ENCODE data around the gene PAX7.

The PAX7 gene

GRCh38 chr1:18703041-18703621, 72.5 kb downstream of the PAX7 start:
- no peak for DNase-seq (ENCODE audit: low spot score)

DNA sequence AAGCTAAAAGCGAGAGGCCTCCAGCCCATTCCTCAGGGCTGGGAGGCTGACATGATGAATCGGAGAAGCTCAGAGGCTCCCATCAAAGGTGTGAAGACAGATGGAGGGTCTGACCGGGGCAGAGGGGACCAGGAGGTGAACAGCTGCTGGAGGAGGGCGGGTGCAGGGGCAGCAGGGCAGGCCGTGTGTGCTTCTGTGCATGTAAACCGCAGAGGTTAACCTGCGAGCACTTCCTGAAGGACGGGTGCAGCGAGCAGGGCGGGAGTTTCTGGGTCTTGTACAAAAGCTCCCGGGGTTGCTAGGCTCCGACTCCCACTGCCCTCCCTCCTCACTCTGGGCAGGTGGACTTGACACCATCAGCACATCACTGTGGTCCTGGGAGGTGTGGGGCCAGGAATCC, 75.2 kb downstream of the PAX7 start:
- DNase-seq (ENCODE audit: low spot score) = no peak

DNA sequence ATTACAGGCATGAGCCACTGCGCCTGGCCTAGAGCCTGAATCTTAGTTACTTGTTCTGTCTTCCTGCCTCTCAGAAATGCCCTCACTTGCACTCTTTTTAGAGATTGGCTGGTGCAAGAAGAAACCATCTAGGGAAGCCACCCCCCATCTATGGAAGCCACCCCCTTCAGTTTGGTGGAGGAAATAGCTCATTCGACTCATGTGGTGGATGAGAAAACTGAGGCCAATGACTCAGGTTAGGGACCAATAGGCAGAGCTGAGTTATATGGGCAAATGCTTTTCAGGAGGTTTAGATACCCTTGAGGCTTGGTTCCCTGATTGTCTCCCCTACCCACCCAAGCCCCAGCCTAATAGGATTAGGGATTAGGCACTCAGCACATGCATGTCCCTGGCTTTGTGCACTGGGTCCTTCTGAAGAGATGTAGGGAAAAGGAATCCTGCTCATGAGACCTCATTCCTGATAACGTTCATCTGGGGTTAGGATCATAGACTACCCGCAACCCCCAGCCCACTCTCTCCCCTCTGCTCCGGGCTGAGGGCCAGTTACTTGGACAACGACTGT, 77.1 kb downstream of the PAX7 start:
- DNase-seq (ENCODE audit: low spot score) = no peak

GRCh38 chr1:18710002-18710401, 79.4 kb downstream of the PAX7 start:
- no peak for DNase-seq (ENCODE audit: low spot score)

- no peak for DNase-seq (ENCODE audit: low spot score)
Measured at GRCh38 chr1:18711003-18711402, 80.4 kb downstream of the PAX7 start.

- no peak for DNase-seq (ENCODE audit: low spot score)
Measured at GRCh38 chr1:18711536-18712251, 81.0 kb downstream of the PAX7 start.

DNA sequence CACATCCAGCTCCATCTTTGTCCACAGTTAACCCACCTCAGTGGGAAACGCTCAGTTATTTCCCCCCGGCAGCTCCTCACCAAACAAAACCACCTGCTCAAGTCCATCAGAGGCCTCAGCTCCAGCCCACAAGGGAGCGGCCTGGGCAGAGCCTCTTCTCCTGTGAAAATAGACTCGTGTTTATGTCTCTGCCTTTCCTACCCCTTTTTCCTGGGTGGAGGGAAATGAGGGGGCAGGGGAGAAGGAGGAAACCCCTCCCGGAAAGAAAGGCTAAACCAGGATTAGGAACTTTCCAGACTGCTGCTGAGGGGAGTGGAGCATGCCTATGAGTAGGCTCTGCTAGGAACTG, 81.6 kb downstream of the PAX7 start:
- DNase-seq (ENCODE audit: low spot score) = no peak

GRCh38 chr1:18714404-18715175, 83.9 kb downstream of the PAX7 start:
- DNase-seq (ENCODE audit: low spot score) = no peak

DNA sequence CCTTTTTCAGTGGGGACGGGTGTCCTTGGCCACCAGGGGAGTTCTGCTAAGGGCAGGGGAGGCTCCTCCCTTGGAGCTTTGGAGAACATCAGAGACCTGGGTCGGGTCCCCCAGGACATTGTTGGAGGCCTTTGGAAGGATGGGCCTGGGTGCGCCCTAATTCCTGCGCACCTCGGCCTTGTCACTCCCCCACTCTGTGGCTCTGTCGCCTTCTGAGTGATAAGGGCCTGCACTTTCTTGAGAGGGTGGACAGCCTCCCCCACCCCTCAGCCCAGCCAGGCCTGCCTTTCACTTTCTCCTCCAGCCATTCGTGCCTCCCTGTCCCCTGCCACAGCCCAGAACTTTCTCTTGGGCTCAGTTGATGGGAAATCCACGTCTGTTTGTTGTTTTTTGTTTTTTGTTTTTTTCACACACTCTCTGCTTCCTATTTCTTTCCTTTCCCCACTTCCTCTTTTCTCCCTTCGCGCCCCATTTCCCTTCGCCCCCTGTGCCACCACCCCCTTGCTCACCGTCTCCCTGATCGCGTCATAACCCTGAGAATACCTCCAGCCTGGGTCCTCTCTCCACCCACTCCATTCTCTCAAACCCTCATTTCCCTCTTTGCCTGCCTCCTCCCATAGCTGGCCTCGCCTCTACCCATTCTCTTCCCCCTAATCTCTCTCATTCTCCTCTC, 85.6 kb downstream of the PAX7 start:
- DNase-seq (ENCODE audit: low spot score) = no peak

DNA sequence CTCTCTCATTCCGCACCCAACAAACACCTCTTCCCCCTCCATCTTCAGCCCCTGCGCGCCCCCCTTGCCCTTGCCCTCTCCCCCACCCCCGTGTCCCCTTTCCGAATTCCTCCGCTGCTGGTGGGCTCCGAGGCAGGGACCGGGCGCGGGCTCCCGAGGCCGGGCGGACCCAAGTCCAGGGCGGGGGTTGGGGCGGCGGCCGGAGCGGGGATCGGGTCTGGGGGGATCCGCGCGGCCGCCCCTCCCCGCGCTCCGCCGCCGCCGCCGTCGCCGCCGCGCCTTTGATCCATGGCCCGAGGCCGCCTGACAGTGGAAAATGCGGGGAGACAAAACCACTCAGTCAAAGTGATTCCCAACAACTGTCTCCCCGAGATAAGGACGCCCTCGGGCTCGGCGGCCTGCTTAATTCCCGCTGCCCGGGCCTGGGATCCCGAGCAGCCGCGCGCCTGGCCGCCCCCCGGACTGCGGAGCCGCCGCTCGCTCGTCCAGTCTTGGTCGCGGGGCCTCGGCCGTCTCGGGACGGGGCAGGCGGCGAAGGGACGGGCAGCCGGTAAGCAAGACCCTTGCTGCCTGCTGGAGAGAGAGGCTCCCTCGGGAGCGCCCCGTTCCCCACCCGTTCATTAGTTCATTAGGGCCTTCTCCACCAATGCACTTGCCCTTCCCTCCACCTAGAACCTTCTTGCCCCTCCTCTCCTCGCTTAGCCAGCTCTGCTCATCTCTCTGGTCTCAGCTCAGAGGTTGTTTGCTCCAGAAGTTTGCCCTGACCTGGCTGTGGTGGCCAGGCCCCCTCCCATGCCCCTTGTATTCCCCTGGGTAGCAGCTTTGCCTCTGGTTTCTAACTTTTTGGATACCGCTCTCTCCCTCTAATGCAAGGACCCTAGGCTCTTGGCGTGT, 86.4 kb downstream of the PAX7 start:
- no peak for DNase-seq (ENCODE audit: low spot score)

DNA sequence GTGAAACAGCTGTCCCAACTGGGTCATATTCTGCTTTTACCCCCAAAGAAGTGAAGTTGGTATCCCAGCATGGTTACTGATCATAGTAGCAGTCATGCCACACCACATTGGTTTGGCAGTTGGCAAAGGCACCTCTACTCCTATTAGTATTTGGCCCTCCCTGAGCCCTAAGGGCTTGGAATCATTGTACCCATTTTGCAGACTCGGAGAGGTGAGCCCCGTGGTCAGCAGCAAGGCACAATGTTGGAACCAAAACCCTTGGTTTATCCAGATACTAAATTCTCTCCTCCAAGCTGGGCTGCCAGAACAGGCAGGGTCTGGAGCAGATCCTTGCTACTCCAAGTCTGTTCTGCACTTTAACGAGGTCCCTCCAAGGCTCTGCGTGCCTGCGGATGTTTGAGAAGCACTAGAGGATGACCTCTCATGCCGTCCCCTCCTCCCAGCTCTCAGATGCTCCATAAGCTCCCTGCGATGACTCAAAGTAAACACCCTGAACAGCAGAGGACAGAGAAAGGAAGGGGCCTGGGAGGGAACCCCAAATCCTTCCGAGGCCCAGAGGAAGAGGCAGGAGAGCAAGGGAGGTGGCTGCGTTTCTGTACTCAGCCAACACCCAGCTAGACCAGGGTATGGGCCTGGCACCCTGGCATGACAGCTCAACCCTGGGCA, 89.3 kb downstream of the PAX7 start:
- DNase-seq (ENCODE audit: low spot score) = no peak

- no peak for DNase-seq (ENCODE audit: low spot score)
Measured at GRCh38 chr1:18721041-18721440, 90.4 kb downstream of the PAX7 start.

DNA sequence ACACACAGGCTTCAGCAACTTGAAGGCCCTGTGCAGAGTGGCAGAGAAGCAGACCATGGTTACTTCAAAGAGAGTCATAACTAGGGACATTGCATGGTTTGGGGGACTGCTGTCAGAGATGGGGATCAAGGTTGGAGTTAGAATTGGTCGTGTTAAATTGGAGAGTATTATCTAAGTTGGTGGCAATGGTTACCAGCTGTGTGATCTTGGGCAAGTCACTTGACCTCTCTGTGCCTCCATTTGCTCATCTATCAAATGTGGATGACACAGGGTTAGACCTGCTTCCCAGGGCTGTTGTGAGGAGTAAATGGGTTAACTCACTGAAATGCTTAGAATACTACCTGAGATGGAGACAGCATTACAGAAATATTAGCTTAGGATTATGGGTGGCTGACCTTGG, 91.1 kb downstream of the PAX7 start:
- DNase-seq (ENCODE audit: low spot score) = no peak

GRCh38 chr1:18722270-18722669, 91.6 kb downstream of the PAX7 start:
- no peak for DNase-seq (ENCODE audit: low spot score)

DNA sequence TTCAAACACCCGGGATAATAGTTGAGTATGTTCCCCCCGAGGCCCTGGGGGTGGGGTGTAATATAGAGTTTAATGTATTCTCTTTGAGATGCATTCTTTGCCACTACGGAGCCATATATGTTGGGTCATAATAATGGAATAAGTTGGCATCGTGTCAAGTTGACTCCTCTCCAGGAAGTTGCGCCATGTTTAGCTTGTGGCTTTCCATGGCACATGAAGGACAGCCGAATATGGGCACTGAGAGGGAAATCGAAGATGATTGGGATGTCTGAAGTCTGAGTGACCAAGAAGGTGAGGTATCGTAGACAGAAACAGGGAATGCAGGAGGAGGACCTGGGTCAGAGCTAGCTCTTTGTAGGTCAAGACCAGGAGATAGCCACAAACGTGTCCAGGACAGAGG, 92.6 kb downstream of the PAX7 start:
- no peak for DNase-seq (ENCODE audit: low spot score)

DNA sequence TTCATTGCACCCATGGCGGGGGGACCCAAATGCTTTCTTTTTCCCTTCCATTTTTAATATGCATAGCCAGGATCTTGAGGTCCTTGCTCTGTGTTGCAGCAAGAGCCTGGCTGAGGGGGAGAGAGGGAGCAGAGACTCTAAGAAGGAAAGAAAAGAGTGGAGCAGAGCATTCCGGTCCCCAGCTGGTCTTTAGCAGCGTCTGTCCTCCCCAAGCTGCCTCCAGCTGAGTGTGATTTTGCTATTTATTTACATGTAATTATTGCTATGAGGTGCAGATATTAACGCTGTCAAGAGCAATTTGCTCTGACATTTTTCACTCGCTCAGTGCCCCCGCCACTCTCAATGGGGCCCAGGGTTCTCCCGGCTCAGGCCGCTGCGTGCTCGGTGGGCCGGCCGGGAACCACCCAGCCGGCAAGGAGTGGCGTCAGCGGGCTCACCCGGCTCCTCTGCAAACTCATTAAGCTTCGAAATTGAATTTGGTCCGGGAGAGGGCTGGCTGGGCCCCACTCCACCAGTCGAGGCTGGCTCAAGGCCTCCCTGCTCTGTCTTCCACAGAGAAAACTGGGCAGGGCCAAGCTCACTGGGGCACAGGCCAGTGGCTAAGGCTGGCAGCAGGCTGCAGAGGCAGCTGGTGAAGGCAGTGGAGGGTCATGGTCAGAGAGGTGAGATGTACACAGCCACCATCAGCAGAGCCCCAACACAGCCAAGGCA, 93.2 kb downstream of the PAX7 start:
- DNase-seq (ENCODE audit: low spot score) = no peak

DNA sequence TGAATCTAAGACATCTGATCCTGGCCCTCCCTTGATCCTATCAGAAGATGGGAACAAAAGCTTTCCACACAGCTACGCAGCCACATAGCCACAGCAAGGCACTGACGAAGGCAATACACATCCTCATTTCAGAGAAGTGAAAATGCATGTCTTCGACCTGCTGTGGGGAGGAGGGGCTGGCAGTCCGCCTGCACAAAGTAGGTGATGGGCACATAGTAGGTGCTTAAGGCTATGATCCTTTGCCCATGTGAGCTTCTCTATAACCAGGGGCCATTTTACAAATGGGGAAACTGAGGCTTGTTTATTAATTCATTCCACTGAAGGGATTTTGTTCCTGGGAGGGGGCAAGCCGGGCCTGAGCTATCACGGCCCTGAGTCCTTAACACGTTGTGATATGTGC, 94.2 kb downstream of the PAX7 start:
- DNase-seq (ENCODE audit: low spot score) = no peak

DNA sequence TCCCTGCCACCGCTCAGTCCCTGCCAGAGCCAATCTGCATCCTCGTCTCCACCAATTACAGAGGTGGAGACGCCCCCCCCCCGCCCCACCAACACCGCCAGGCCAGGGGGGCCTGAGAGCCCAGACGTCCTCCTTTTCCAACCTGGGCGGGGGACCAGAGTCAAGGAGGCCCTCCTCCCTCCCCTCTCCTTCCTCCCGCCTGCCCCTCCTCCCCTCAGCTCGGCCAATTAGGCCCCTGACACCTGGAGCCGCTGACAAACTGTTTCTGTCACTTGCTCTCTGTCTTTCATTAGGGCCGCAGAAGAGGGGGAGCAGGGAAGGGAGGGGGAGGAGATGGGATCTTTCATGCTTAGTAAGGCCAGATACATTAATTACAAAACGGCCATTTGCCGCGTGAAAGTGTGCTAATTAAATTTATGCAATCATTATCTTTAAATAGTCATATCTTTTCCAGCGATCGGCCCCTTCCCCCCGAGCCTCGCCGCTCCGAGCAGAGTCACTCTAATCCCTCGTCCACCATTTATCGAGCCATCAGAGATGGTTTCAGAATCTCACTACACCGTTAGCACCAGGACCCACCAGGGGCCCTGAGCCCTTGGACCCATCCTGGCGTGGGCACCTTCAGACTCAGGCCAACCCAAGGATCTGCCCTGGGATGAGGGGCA, 94.7 kb downstream of the PAX7 start:
- DNase-seq (ENCODE audit: low spot score) = no peak

DNA sequence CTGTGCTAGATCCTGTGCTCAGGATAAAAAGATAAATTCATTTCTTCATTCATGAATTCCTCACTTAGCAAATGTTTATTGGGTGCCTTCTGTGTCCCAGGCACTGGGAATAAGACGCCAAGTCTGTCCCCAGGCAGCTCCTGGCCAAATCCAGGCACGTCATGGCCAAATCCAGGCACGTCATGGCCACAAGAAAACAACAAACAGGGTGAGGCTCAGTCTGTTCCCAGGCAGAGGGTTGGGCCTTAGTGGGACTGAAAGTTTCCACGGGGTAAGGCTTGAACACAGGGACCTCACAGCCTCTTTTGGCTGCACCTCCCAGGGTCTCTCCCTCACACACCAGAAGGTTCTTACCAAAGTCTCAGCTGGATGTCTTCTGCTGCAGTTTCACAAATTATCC, 95.7 kb downstream of the PAX7 start:
- DNase-seq (ENCODE audit: low spot score) = no peak

DNA sequence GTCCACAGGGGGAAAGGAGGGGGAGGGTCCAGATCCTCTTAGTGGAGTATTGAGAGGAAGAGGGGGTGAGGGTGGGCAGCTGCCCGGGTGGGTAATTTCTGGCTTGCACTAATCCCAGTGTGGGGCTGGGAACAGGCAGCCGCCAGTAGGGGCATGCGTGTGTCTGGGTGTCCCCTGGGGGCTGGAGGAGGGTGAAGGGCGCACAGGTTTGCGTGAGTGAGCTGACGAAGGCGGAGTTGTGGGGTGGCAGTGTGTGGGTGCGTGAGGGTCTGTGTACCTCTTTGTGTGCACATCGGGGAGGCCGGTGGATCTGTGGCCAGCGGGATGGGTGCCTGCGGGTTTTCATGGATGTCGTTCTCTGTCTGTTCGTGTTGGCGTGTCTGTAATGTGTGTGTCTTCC, 97.3 kb downstream of the PAX7 start:
- no peak for DNase-seq (ENCODE audit: low spot score)

All from AG20443 (cell line).